Measurements from ENCODE around the gene ATG14. TPM values are rescaled to one million over a fixed set of nuclear protein-coding genes. Genes with fewer than 3 reads are reported as not detected.
A peak's percentile ranks its signal among the peaks of the same experiment; 100 is the strongest.

The ATG14 gene
- total and polyA plus RNA-seq, 2 of the 13 experiments (the other 11 are each of a cell fraction or from before 2014, with no cell fraction given) = 7.2 to 9.1 TPM

DNA sequence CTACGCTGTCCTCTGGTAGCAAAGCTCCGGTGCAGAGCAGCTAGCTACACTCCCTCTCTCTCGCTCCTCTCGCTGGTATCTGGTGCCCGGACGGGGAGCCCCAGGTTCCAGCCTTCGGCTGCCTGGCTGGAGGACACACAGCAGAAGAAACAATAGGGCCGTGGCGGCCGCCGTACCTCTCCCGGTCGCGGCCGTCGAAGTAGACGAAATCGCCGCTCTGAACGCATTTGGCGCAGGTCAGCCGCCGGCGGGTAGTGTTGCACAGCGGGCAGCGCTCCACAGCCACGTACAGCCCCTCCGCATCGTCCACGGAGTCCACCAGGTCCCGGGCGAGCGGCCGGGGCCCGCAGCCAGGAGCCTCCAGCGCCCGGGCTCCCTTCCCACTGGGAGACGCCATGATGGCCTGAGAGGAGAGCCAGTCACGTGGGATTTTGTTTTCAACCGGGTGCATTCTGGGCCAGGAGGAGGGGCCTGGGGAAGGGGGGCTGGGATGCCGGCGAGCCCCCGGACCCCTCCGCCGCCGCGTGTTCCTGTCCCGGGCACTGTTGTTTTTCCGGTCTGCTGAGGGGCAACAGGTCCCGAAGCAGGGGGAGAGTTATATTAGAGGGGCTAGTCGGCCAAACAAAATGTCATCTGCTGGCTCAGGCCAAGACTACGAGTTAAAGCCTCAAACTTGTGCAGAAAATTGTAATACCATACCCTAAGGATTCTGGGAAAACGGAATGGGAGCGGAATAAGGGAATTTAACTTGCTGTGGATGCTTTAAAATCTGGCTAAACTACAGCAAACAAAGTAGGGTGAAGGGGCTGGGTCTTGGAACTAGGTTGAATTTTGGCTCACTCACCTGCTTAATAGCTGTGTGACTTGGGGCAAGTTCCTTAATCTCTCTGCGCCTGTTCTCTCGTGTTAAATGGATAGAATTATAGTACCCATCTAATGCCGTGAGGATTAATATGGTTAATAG lies at the start of gene ATG14 (continued):
- TF ChIP-seq, protein P1, sequence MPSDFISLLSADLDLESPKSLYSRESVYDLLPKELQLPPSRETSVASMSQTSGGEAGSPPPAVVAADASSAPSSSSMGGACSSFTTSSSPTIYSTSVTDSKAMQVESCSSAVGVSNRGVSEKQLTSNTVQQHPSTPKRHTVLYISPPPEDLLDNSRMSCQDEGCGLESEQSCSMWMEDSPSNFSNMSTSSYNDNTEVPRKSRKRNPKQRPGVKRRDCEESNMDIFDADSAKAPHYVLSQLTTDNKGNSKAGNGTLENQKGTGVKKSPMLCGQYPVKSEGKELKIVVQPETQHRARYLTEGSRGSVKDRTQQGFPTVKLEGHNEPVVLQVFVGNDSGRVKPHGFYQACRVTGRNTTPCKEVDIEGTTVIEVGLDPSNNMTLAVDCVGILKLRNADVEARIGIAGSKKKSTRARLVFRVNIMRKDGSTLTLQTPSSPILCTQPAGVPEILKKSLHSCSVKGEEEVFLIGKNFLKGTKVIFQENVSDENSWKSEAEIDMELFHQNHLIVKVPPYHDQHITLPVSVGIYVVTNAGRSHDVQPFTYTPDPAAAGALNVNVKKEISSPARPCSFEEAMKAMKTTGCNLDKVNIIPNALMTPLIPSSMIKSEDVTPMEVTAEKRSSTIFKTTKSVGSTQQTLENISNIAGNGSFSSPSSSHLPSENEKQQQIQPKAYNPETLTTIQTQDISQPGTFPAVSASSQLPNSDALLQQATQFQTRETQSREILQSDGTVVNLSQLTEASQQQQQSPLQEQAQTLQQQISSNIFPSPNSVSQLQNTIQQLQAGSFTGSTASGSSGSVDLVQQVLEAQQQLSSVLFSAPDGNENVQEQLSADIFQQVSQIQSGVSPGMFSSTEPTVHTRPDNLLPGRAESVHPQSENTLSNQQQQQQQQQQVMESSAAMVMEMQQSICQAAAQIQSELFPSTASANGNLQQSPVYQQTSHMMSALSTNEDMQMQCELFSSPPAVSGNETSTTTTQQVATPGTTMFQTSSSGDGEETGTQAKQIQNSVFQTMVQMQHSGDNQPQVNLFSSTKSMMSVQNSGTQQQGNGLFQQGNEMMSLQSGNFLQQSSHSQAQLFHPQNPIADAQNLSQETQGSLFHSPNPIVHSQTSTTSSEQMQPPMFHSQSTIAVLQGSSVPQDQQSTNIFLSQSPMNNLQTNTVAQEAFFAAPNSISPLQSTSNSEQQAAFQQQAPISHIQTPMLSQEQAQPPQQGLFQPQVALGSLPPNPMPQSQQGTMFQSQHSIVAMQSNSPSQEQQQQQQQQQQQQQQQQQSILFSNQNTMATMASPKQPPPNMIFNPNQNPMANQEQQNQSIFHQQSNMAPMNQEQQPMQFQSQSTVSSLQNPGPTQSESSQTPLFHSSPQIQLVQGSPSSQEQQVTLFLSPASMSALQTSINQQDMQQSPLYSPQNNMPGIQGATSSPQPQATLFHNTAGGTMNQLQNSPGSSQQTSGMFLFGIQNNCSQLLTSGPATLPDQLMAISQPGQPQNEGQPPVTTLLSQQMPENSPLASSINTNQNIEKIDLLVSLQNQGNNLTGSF (CRISPR knock-in tag; IDR thresholded peaks at IDR 0.05) = no peak
- peak; percentile 94 for TF ChIP-seq ARID4A (CRISPR knock-in tag; IDR thresholded peaks at IDR 0.05; ENCODE audit: borderline replicate concordance)
- 0 out of 2 replicates have a peak, but pooled peaks have one; percentile 75 for TF ChIP-seq ARID2 (CRISPR knock-in tag; IDR thresholded peaks at IDR 0.05; ENCODE audit: borderline replicate concordance)
- no peak for TF ChIP-seq E2F2 (CRISPR knock-in tag; IDR thresholded peaks at IDR 0.05; ENCODE audit: borderline replicate concordance)
- no peak for TF ChIP-seq ZNF17 (CRISPR knock-in tag; IDR thresholded peaks at IDR 0.05)
- TF ChIP-seq, protein P2, sequence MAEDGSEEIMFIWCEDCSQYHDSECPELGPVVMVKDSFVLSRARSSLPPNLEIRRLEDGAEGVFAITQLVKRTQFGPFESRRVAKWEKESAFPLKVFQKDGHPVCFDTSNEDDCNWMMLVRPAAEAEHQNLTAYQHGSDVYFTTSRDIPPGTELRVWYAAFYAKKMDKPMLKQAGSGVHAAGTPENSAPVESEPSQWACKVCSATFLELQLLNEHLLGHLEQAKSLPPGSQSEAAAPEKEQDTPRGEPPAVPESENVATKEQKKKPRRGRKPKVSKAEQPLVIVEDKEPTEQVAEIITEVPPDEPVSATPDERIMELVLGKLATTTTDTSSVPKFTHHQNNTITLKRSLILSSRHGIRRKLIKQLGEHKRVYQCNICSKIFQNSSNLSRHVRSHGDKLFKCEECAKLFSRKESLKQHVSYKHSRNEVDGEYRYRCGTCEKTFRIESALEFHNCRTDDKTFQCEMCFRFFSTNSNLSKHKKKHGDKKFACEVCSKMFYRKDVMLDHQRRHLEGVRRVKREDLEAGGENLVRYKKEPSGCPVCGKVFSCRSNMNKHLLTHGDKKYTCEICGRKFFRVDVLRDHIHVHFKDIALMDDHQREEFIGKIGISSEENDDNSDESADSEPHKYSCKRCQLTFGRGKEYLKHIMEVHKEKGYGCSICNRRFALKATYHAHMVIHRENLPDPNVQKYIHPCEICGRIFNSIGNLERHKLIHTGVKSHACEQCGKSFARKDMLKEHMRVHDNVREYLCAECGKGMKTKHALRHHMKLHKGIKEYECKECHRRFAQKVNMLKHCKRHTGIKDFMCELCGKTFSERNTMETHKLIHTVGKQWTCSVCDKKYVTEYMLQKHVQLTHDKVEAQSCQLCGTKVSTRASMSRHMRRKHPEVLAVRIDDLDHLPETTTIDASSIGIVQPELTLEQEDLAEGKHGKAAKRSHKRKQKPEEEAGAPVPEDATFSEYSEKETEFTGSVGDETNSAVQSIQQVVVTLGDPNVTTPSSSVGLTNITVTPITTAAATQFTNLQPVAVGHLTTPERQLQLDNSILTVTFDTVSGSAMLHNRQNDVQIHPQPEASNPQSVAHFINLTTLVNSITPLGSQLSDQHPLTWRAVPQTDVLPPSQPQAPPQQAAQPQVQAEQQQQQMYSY (CRISPR knock-in tag; IDR thresholded peaks at IDR 0.05) = no peak
- TF ChIP-seq ZFYVE20 (CRISPR knock-in tag; IDR thresholded peaks at IDR 0.05; ENCODE audit: borderline replicate concordance, low read depth) = no peak
- TF ChIP-seq SAP130 (CRISPR knock-in tag; IDR thresholded peaks at IDR 0.05; ENCODE audit: low read depth) = peak; percentile 96
- no peak for TF ChIP-seq RARA (CRISPR knock-in tag; IDR thresholded peaks at IDR 0.05)
- TF ChIP-seq SP2 (CRISPR knock-in tag; IDR thresholded peaks at IDR 0.05) = peak; percentile 36; the same call in 1 of the 2 replicates
- no peak for TF ChIP-seq PAF1 (CRISPR knock-in tag; IDR thresholded peaks at IDR 0.05)
- peak; percentile 41; the same call in 1 of the 2 replicates for TF ChIP-seq KLF6 (CRISPR knock-in tag; IDR thresholded peaks at IDR 0.05)
- no peak for TF ChIP-seq SNRNP70 (IDR thresholded peaks at IDR 0.05; ENCODE audit: low read depth, low read length)

Data from HepG2 (cell line).